CD4-positive, alpha-beta T cell (primary cell): ENCODE data around the gene ZFP90. TPM values are rescaled to one million over a fixed set of nuclear protein-coding genes. Genes with fewer than 3 reads are reported as not detected.

Experiments used
- ATAC-seq: fragments of 200-7000 bp; cut with Tn5 transposase; one replicate; pipeline ENCODE4 v1.10.0; 2022; ENCODE audit warnings: mild to moderate bottlenecking; ENCODE audit not compliant: poor library complexity
- CTCF ChIA-PET: fragments of 350-600 bp; sonication (Branson Sonifier 250); formaldehyde crosslinking; loops from one replicate; lab custom pipeline; 2021; ENCODE audit warnings: antibody characterized with exemption, inconsistent platforms; lab: Charles Lee
- POLR2A ChIA-PET: fragments of 350-600 bp; sonication (Branson Sonifier 250); formaldehyde crosslinking; loops from one replicate; lab custom pipeline; 2021; ENCODE audit warnings: antibody characterized with exemption, inconsistent platforms; lab: Charles Lee
- DNase-seq, 14 experiments: peaks; one replicate each; pipeline ENCODE4 v3.0.0-alpha.2; 2013 to 2020; ENCODE audit warnings: mixed read lengths in 2 of 14
- H3K27ac ChIP-seq, 2 donors: one replicate each; pipeline versions ENCODE4 v1.5.1 to v1.7.0; 2013; ENCODE audit warnings: low read length in 2 of 2, low read depth in 1 of 2, mild to moderate bottlenecking in 1 of 2
- H3K27me3 ChIP-seq, 2 experiments: 1 replicate in 1 of 2; 2 replicates in 1 of 2; pipeline versions ENCODE4 v1.6.1 to v1.7.0; 2013; ENCODE audit warnings: low read length in 2 of 2, control low read depth in 1 of 2, mild to moderate bottlenecking in 1 of 2, moderate library complexity in 1 of 2; ENCODE audit not compliant: insufficient read depth in 2 of 2, control insufficient read depth in 1 of 2
- H3K36me3 ChIP-seq: one replicate; pipeline ENCODE4 v1.6.1; 2013; ENCODE audit warnings: low read length, control low read depth; ENCODE audit not compliant: insufficient read depth
- H3K4me1 ChIP-seq: one replicate; pipeline ENCODE4 v1.6.1; 2013; ENCODE audit warnings: low read length, control low read depth; ENCODE audit not compliant: insufficient read depth
- H3K4me3 ChIP-seq: one replicate; pipeline ENCODE4 v1.5.1; 2013; ENCODE audit warnings: mild to moderate bottlenecking, low read length, moderate library complexity
- H3K9me3 ChIP-seq, 2 experiments: 1 replicate in 1 of 2; 2 replicates in 1 of 2; pipeline versions ENCODE4 v1.6.1 to v1.7.0; 2013; ENCODE audit warnings: low read length in 2 of 2, mild to moderate bottlenecking in 2 of 2, control low read depth in 1 of 2, moderate library complexity in 1 of 2; ENCODE audit not compliant: control insufficient read depth in 1 of 2, insufficient read depth in 1 of 2
- H3K27ac Mint-ChIP-seq: one replicate; pipeline ENCODE4 v1.8.0; 2020; ENCODE audit warnings: mixed read lengths
- H3K27me3 Mint-ChIP-seq: one replicate; pipeline ENCODE4 v1.8.0; 2021; ENCODE audit warnings: mixed read lengths
- H3K36me3 Mint-ChIP-seq: one replicate; pipeline ENCODE4 v1.8.0; 2021; ENCODE audit warnings: low read depth, mixed read lengths
- H3K4me1 Mint-ChIP-seq: one replicate; pipeline ENCODE4 v1.8.0; 2021; ENCODE audit warnings: low read depth, mixed read lengths
- H3K4me3 Mint-ChIP-seq: one replicate; pipeline ENCODE4 v1.8.0; 2020; ENCODE audit warnings: mild to moderate bottlenecking, mixed read lengths
- H3K9me3 Mint-ChIP-seq: one replicate; pipeline ENCODE4 v1.8.0; 2020; ENCODE audit warnings: mixed read lengths
- CTCF ChIP-seq: fragments of 200-600 bp; IDR thresholded peaks from one replicate; pipeline ENCODE4 v1.8.0; 2022; ENCODE audit warnings: antibody characterized with exemption, mild to moderate bottlenecking
- intact Hi-C, 2 experiments: fragments of 100-400 bp; cut with DNase I in 1 of 2; cut with micrococcal nuclease in 1 of 2; formaldehyde crosslinking; loops; one replicate each; pipeline versions ENCODE4 v1.15.1 to v1.9.0; 2023 to 2025; cut with DNase I, micrococcal nuclease
- total RNA-seq, 174 experiments: library from RNA in 2 of 174; stranded (reverse) in 2 of 174; gene quantifications; one replicate each; pipeline ENCODE4 v1.2.3 and lab custom pipeline; 2021 to 2026

Gene ZFP90
- total RNA-seq, 2 experiments from 2014 or later: 23.3 to 24.3 TPM

GRCh38 chr16:68520649-68521086 is 18.4 kb upstream of the ZFP90 start:
- ATAC-seq (peak; percentile 98), DNase-seq (peak; percentile 77 to 95 (median 83))
- no peaks in the 10 kb centered on the region for H3K9me3 ChIP-seq
- peaks cover 7% of the 10 kb centered on the region for H3K4me1 Mint-ChIP-seq
- no peaks in the 10 kb centered on the region for H3K36me3 ChIP-seq
- no peaks in the 10 kb centered on the region for H3K36me3 Mint-ChIP-seq
- no peaks in the 10 kb centered on the region for H3K9me3 Mint-ChIP-seq
- H3K4me3 ChIP-seq: peak overlapping the region; percentile 26
- POLR2A ChIA-PET: interaction anchor here (0.6 to 1.8 kb wide), 8 partner anchors 9 to 646 kb away, joined by 3 to 5 read pairs (median 3); partner anchors contain the start of genes CHTF8 and UTP4
- H3K27me3 ChIP-seq: no peaks in the 10 kb centered on the region
- TF ChIP-seq CTCF: peak; percentile 99
- peaks cover 5% of the 10 kb centered on the region for H3K27me3 Mint-ChIP-seq
- intact Hi-C loops: loop anchor here (5.0 kb wide), 2 partner anchors 118 to 767 kb away; no protein-coding TSS in a partner anchor
- CTCF ChIA-PET: interaction anchor here (0.6 to 2.2 kb wide), 24 partner anchors 9 to 603 kb away, joined by 3 to 25 read pairs (median 4); partner anchors contain the start of gene ZFP90
- H3K27ac Mint-ChIP-seq: peak overlapping the region; percentile 71
- peak overlapping the region; percentile 43 for H3K4me3 Mint-ChIP-seq
- peaks cover 10% of the 10 kb centered on the region for H3K4me1 ChIP-seq
- no peak overlapping the region for H3K27ac ChIP-seq

GRCh38 chr16:68524069-68524820 is 14.8 kb upstream of the ZFP90 start:
- Histone ChIP-seq H3K4me1 (peaks cover 17% of the 10 kb centered on the region), H3K4me3 (no peak overlapping the region), H3K36me3 (no peaks in the 10 kb centered on the region), H3K27me3 (no peaks in the 10 kb centered on the region), H3K27ac (no peak overlapping the region), H3K9me3 (no peaks in the 10 kb centered on the region)
- no peak overlapping the region for H3K27ac Mint-ChIP-seq
- intact Hi-C loops: loop anchor here (5.0 kb wide), 2 partner anchors 122 to 763 kb away; no protein-coding TSS in a partner anchor
- no peaks in the 10 kb centered on the region for H3K9me3 Mint-ChIP-seq
- CTCF ChIA-PET: interaction anchor here (1.0 kb wide), 1 partner anchor 67 kb away, joined by 4 read pairs; no protein-coding TSS in a partner anchor
- H3K36me3 Mint-ChIP-seq: no peaks in the 10 kb centered on the region
- ATAC-seq: no peak
- POLR2A ChIA-PET: interaction anchor here (0.6 kb wide), 1 partner anchor 90 kb away, joined by 4 read pairs; no protein-coding TSS in a partner anchor
- H3K27me3 Mint-ChIP-seq: peaks cover 5% of the 10 kb centered on the region
- no peak for DNase-seq
- no peak overlapping the region for H3K4me3 Mint-ChIP-seq
- no peak for TF ChIP-seq CTCF
- H3K4me1 Mint-ChIP-seq: peaks cover 17% of the 10 kb centered on the region

DNA sequence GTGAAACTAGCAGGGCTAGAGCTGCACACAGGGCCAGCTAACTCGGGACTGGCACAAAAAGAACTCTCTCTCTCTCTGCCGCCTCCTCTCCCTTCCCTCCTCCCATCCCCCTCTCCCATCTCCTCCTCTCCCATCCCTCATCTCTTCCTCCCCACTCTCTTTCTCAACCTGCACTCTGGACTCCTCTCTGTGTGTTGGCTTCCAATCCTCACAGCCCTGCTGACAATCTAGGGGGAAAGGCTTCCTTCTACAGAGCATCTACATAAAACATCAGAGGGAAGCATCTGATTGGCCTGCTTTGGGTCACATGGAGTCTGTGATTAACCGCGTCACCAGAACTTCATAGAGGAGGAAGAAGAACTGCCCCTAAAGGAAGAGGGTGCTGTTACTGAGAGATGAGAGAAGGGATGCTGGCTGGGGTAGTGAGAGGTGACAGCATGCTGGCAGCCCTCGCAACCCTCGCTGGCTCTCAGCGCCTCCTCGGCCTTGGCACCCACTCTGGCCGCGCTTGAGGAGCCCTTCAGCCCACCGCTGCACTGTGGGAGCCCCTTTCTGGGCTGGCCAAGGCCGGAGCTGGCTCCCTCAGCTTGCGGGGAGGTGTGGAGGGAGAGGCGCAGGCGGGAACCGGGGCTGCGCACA is 12.8 kb upstream of the ZFP90 start:
- Histone ChIP-seq H3K4me1 (peaks cover 25% of the 10 kb centered on the region), H3K4me3 (no peak overlapping the region), H3K36me3 (no peaks in the 10 kb centered on the region), H3K27me3 (no peaks in the 10 kb centered on the region), H3K9me3 (no peaks in the 10 kb centered on the region), H3K27ac (no peak overlapping the region)
- H3K36me3 Mint-ChIP-seq: no peaks in the 10 kb centered on the region
- no peak overlapping the region for H3K27ac Mint-ChIP-seq
- H3K4me1 Mint-ChIP-seq: peaks cover 27% of the 10 kb centered on the region
- ChIA-PET POLR2A (no interaction called here), CTCF (no interaction called here)
- H3K4me3 Mint-ChIP-seq: no peak overlapping the region
- ATAC-seq: no peak
- no peak for DNase-seq
- no peaks in the 10 kb centered on the region for H3K27me3 Mint-ChIP-seq
- no peak for TF ChIP-seq CTCF
- H3K9me3 Mint-ChIP-seq: no peaks in the 10 kb centered on the region
- intact Hi-C loops: no loop called here
